GM23248 (cell line): ENCODE measurements around the gene VGLL3. TPM values are rescaled to one million over a fixed set of nuclear protein-coding genes. Genes with fewer than 3 reads are reported as not detected.

Source experiments
- DNase-seq: peaks from one replicate; pipeline ENCODE4 v3.0.0-alpha.2; 2015
- H2AFZ ChIP-seq: fragments of 200-600 bp; sonication (generic); 2 replicates; pipeline ENCODE4 v1.6.1; 2016; ENCODE audit warnings: antibody characterized with exemption
- H3F3A ChIP-seq: fragments of 200-600 bp; sonication (generic); 2 replicates; pipeline ENCODE4 v1.6.1; 2016; ENCODE audit warnings: mild to moderate bottlenecking, antibody characterized with exemption, mixed run types; ENCODE audit not compliant: insufficient read depth
- H3K27ac ChIP-seq: fragments of 200-600 bp; sonication (generic); 2 replicates; pipeline ENCODE4 v1.5.1; 2016; ENCODE audit warnings: mild to moderate bottlenecking
- H3K27me3 ChIP-seq: fragments of 200-600 bp; sonication (generic); replicated peaks from 2 replicates; pipeline ENCODE4 v1.6.1; 2016; ENCODE audit warnings: mild to moderate bottlenecking; ENCODE audit not compliant: insufficient read depth
- H3K36me3 ChIP-seq: fragments of 200-600 bp; sonication (generic); 2 replicates; pipeline ENCODE4 v1.6.1; 2016; ENCODE audit warnings: low read depth, mild to moderate bottlenecking
- H3K4me1 ChIP-seq: fragments of 200-600 bp; sonication (generic); 2 replicates; pipeline ENCODE4 v1.6.1; 2016; ENCODE audit warnings: mild to moderate bottlenecking; ENCODE audit not compliant: insufficient read depth
- H3K4me2 ChIP-seq: fragments of 200-600 bp; sonication (generic); one replicate; pipeline ENCODE4 v1.6.1; 2016; ENCODE audit warnings: mild to moderate bottlenecking; ENCODE audit not compliant: unreplicated experiment
- H3K4me3 ChIP-seq: fragments of 200-600 bp; sonication (generic); 2 replicates; pipeline ENCODE4 v1.5.1; 2016; ENCODE audit warnings: mild to moderate bottlenecking
- H3K79me2 ChIP-seq: fragments of 200-600 bp; sonication (generic); 2 replicates; pipeline ENCODE4 v1.6.1; 2016; ENCODE audit warnings: mild to moderate bottlenecking; ENCODE audit not compliant: insufficient read depth
- H3K9ac ChIP-seq: fragments of 200-600 bp; sonication (generic); 2 replicates; pipeline ENCODE4 v1.6.1; 2016; ENCODE audit warnings: mild to moderate bottlenecking
- H3K9me2 ChIP-seq: fragments of 200-600 bp; sonication (generic); 2 replicates; pipeline ENCODE4 v1.6.1; 2016; ENCODE audit warnings: mixed run types, mild to moderate bottlenecking, moderate library complexity; ENCODE audit not compliant: insufficient read depth
- H3K9me3 ChIP-seq: fragments of 200-600 bp; sonication (generic); one replicate; pipeline ENCODE4 v1.6.1; 2017; ENCODE audit warnings: low read depth
- H4K20me1 ChIP-seq: fragments of 200-600 bp; sonication (generic); 2 replicates; pipeline ENCODE4 v1.6.0; 2016; ENCODE audit not compliant: insufficient read depth
- EZH2 ChIP-seq: fragments of 200-600 bp; sonication (generic); IDR thresholded peaks from 2 replicates; pipeline ENCODE4 v1.6.1; 2018; ENCODE audit warnings: antibody characterized with exemption, mild to moderate bottlenecking; ENCODE audit not compliant: insufficient read depth, poor library complexity, severe bottlenecking
- EZH2phosphoT487 ChIP-seq: fragments of 200-600 bp; sonication (generic); IDR thresholded peaks from 2 replicates; pipeline ENCODE4 v1.6.1; 2018; ENCODE audit warnings: antibody characterized with exemption, moderate library complexity, mild to moderate bottlenecking, low read depth; ENCODE audit not compliant: insufficient read depth
- WGBS, 2 experiments: methylation state at CpG; one replicate each; pipeline ENCODE4 v1.1.6; 2015 to 2017; ENCODE audit warnings: low lambda C conversion rate in 2 of 2, low coverage in 1 of 2; ENCODE audit errors: missing lambda C conversion rate in 2 of 2; 5-methylcytosine and 5-hydroxymethylcytosine counted together
- in situ Hi-C: fragments of 300-500 bp; cut with MboI; formaldehyde crosslinking; loops from 2 replicates; pipeline ENCODE4 v1.15.0; 2020
- polyA plus RNA-seq: library from polyadenylated mRNA; unstranded; fragments of >200 nt; fragmentation: Nextera tagmentation; extraction: Ambion mirVana; gene quantifications from 2 replicates; pipeline ENCODE4 v1.2.1, GENCODE V29; 2016
- total RNA-seq: library from RNA; depleted of rRNA; stranded (reverse); fragments of >200 nt; shearing (Covaris generic); gene quantifications from 2 replicates; pipeline ENCODE4 v1.2.3, GENCODE V29; 2014

The VGLL3 gene
- total and polyA plus RNA-seq, 2 experiments from 2014 or later: 85.4 to 213 TPM

GRCh38 chr3:86998569-86998968, 7.6 kb upstream of the VGLL3 start:
- in situ Hi-C loops: loop anchor here (10.0 kb wide), 1 partner anchor 214 kb away; no protein-coding TSS in a partner anchor
- peaks cover 35% of the 10 kb centered on the region for H3K4me1 ChIP-seq

GRCh38 chr3:86996261-86996955, 5.5 kb upstream of the VGLL3 start:
- in situ Hi-C loops: loop anchor here (10.0 kb wide), 1 partner anchor 212 kb away; no protein-coding TSS in a partner anchor
- H3K79me2 ChIP-seq: peaks cover 21% of the 10 kb centered on the region
- H3K4me3 ChIP-seq: peak overlapping the region; percentile 27; the same call in 1 of the 2 replicates
- peak overlapping the region; percentile 21; the same call in 1 of the 2 replicates for H3K9ac ChIP-seq
- no peaks in the 10 kb centered on the region for H4K20me1 ChIP-seq
- H3K27ac ChIP-seq: peak overlapping the region; percentile 78
- H3K36me3 ChIP-seq: no peaks in the 10 kb centered on the region
- DNase-seq: peak; percentile 69
- H3K9me2 ChIP-seq: no peaks in the 10 kb centered on the region
- 73 to 76% methylated on average over 5 of the region's 5 CpGs for WGBS, 2 experiments
- no peaks in the 10 kb centered on the region for H3K9me3 ChIP-seq
- H2AFZ ChIP-seq: peak overlapping the region; percentile 47
- peaks cover 51% of the 10 kb centered on the region for H3K4me1 ChIP-seq
- H3K27me3 ChIP-seq: no peaks in the 10 kb centered on the region
- H3K4me2 ChIP-seq: peak overlapping the region; percentile 46
- H3F3A ChIP-seq: peaks cover 57% of the 10 kb centered on the region
- no peak for TF ChIP-seq EZH2phosphoT487

More at GRCh38 chr3:86998569-86998968, 7.6 kb upstream of the VGLL3 start:
- H3K9ac ChIP-seq: no peak overlapping the region
- no peaks in the 10 kb centered on the region for H3K9me2 ChIP-seq
- H3K4me3 ChIP-seq: no peak overlapping the region
- no peaks in the 10 kb centered on the region for H3K36me3 ChIP-seq
- no peak for DNase-seq
- no peaks in the 10 kb centered on the region for H4K20me1 ChIP-seq
- no peak overlapping the region for H2AFZ ChIP-seq
- H3K4me2 ChIP-seq: no peak overlapping the region
- H3K79me2 ChIP-seq: peaks cover 10% of the 10 kb centered on the region; the same call in 1 of the 2 replicates
- TF ChIP-seq EZH2phosphoT487 (no peak), EZH2 (no peak)
- peaks cover 37% of the 10 kb centered on the region for H3F3A ChIP-seq
- WGBS, 2 experiments: 95 to 97% methylated on average over 1 of the region's 1 CpG
- no peak overlapping the region for H3K27ac ChIP-seq
- H3K9me3 ChIP-seq: no peaks in the 10 kb centered on the region
- no peaks in the 10 kb centered on the region for H3K27me3 ChIP-seq

GRCh38 chr3:86995537-86995936, 4.6 kb upstream of the VGLL3 start:
- TF ChIP-seq EZH2phosphoT487 (no peak), EZH2 (no peak)
- Histone ChIP-seq H3K36me3 (no peaks in the 10 kb centered on the region), H3K9ac (peak overlapping the region; percentile 21; the same call in 1 of the 2 replicates), H3F3A (peaks cover 59% of the 10 kb centered on the region), H3K4me3 (peak overlapping the region; percentile 27), H3K9me2 (no peaks in the 10 kb centered on the region), H2AFZ (no peak overlapping the region), H4K20me1 (no peaks in the 10 kb centered on the region), H3K27ac (peak overlapping the region; percentile 78), H3K4me1 (peaks cover 51% of the 10 kb centered on the region), H3K4me2 (peak overlapping the region; percentile 46), H3K27me3 (no peaks in the 10 kb centered on the region), H3K79me2 (peaks cover 25% of the 10 kb centered on the region), H3K9me3 (no peaks in the 10 kb centered on the region)
- peak; percentile 94 for DNase-seq
- WGBS, 2 experiments: 16 to 17% methylated on average over 5 of the region's 5 CpGs
- in situ Hi-C loops: loop anchor here (10.0 kb wide), 1 partner anchor 211 kb away; no protein-coding TSS in a partner anchor

GRCh38 chr3:86993704-86994103, 2.8 kb upstream of the VGLL3 start:
- Histone ChIP-seq H3F3A (peaks cover 75% of the 10 kb centered on the region), H3K27ac (peak overlapping the region; percentile 82), H3K9me2 (no peaks in the 10 kb centered on the region), H3K36me3 (0 out of 2 replicates have a peak, but pooled peaks cover 7% of the 10 kb centered on the region), H3K4me3 (peak overlapping the region; percentile 54), H3K9me3 (no peaks in the 10 kb centered on the region), H3K4me2 (peak overlapping the region; percentile 84), H2AFZ (peak overlapping the region; percentile 79), H3K4me1 (peaks cover 51% of the 10 kb centered on the region), H3K27me3 (no peaks in the 10 kb centered on the region), H3K79me2 (peaks cover 43% of the 10 kb centered on the region), H3K9ac (peak overlapping the region; percentile 51), H4K20me1 (no peaks in the 10 kb centered on the region)
- DNase-seq: peak; percentile 85
- no peak for TF ChIP-seq EZH2
- TF ChIP-seq EZH2phosphoT487: no peak
- in situ Hi-C loops: loop anchor here (10.0 kb wide), 1 partner anchor 209 kb away; no protein-coding TSS in a partner anchor
- 1 to 3% methylated on average over 7 of the region's 7 CpGs for WGBS, 2 experiments
